Activated CD4-positive, alpha-beta T cell treated with anti-CD3 and anti-CD28 coated beads for 4 hours (primary cell): ENCODE results near the gene RASEF.
"Not testable (repeated sequence)": the region's sequence is repeated elsewhere in the genome, so short reads cannot be mapped to it uniquely, and the experiment has no call there.

Experiments used
- DNase-seq, 2 donors: peaks; one replicate each; pipeline ENCODE4 v3.0.0-alpha.2; 2020

The RASEF gene

GRCh38 chr9:82968388-82968787 is 94.6 kb downstream of the RASEF start:
- DNase-seq = no peak

- DNase-seq = peak in 1 of 2 donors; percentile 5
Measured at GRCh38 chr9:82961504-82962125, 101.3 kb downstream of the RASEF start.

- DNase-seq = no peak
Measured at GRCh38 chr9:82957529-82958379, 105.2 kb downstream of the RASEF start.

GRCh38 chr9:82949203-82949602 is 113.7 kb downstream of the RASEF start:
- DNase-seq = no peak

- DNase-seq = no peak
Measured at GRCh38 chr9:82940376-82940775, 122.6 kb downstream of the RASEF start.

- DNase-seq = no peak
Measured at GRCh38 chr9:82939451-82939850, 123.5 kb downstream of the RASEF start.

- DNase-seq = no peak
Measured at GRCh38 chr9:82938426-82939218, 124.3 kb downstream of the RASEF start.

GRCh38 chr9:82936561-82936960 is 126.4 kb downstream of the RASEF start:
- not testable (repeated sequence) for DNase-seq

GRCh38 chr9:82934949-82935348 is 128.0 kb downstream of the RASEF start:
- DNase-seq = no peak

- not testable (repeated sequence) for DNase-seq
Measured at GRCh38 chr9:82934025-82934424, 128.9 kb downstream of the RASEF start.

GRCh38 chr9:82930116-82930515 is 132.8 kb downstream of the RASEF start:
- no peak for DNase-seq
